GM12878 (cell line): Measurements from ENCODE around the gene ATP8B1.

Source experiments
- BACH1 ChIP-seq: fragments of 450-650 bp; IDR thresholded peaks from 2 replicates; pipeline ENCODE4 v1.6.1; 2017; ENCODE audit warnings: mild to moderate bottlenecking, borderline replicate concordance
- BHLHE40 ChIP-seq, 2 experiments: fragments of 450-650 bp in 1 of 2; IDR thresholded peaks; 2 replicates each; pipeline ENCODE4 v1.6.1; 2011 to 2017; ENCODE audit warnings: low read depth in 2 of 2, borderline replicate concordance in 1 of 2, improper control_type of control experiment in 1 of 2, low read length in 1 of 2, mild to moderate bottlenecking in 1 of 2
- EZH2 ChIP-seq: IDR thresholded peaks from 2 replicates; pipeline ENCODE4 v1.6.1; 2012; ENCODE audit warnings: low read depth, mild to moderate bottlenecking, control low read depth, inconsistent platforms, low read length, borderline replicate concordance; ENCODE audit not compliant: control insufficient read depth
- POLR2A ChIP-seq: IDR thresholded peaks from 2 replicates; pipeline ENCODE4 v1.6.1; 2011; ENCODE audit warnings: low read depth, mild to moderate bottlenecking, low read length
- RFX5 ChIP-seq: IDR thresholded peaks from 2 replicates; pipeline ENCODE4 v1.6.1; 2011; ENCODE audit warnings: low read depth, low read length, improper control_type of control experiment
- SIN3A ChIP-seq: IDR thresholded peaks from 2 replicates; pipeline ENCODE4 v1.6.1; 2012; ENCODE audit warnings: low read depth, low read length, improper control_type of control experiment
- SREBF2 ChIP-seq: IDR thresholded peaks from 2 replicates; pipeline ENCODE4 v1.6.1; 2012; ENCODE audit warnings: mild to moderate bottlenecking, low read length
- TCF7 ChIP-seq: IDR thresholded peaks from 2 replicates; pipeline ENCODE4 v1.6.1; 2014; ENCODE audit warnings: antibody characterized with exemption, borderline replicate concordance
- YY1 ChIP-seq: IDR thresholded peaks from 2 replicates; pipeline ENCODE4 v1.6.1; 2011; ENCODE audit warnings: low read depth, mild to moderate bottlenecking, low read length
- ZNF274 ChIP-seq: IDR thresholded peaks from one replicate; pipeline ENCODE4 v1.8.0; 2011; ENCODE audit not compliant: insufficient read length, insufficient read depth
- TF ChIP-seq, protein P1 (sequence below), 3 experiments: IDR thresholded peaks in 2 of 3; conservative IDR thresholded peaks in 1 of 3; 2 replicates each; pipeline ENCODE4 v1.5.1; 2011; ENCODE audit warnings: low read depth in 3 of 3, low read length in 3 of 3, mild to moderate bottlenecking in 3 of 3, control low read depth in 2 of 3, moderate library complexity in 2 of 3, inconsistent platforms in 1 of 3, mixed read lengths in 1 of 3; ENCODE audit not compliant: control insufficient read depth in 2 of 3, insufficient read depth in 1 of 3; ENCODE audit errors: extremely low read depth in 1 of 3
- TF ChIP-seq, protein P2 (sequence below): fragments of 450-650 bp; IDR thresholded peaks from 2 replicates; pipeline ENCODE4 v1.6.1; 2018; ENCODE audit warnings: mild to moderate bottlenecking, low read depth, moderate library complexity; ENCODE audit not compliant: partially characterized antibody
- TF ChIP-seq, protein P3 (sequence below): IDR thresholded peaks from 2 replicates; pipeline ENCODE4 v1.6.1; 2011; ENCODE audit warnings: low read depth, mild to moderate bottlenecking, low read length, moderate library complexity, borderline replicate concordance; ENCODE audit errors: extremely low read depth
- TF ChIP-seq, protein P4 (sequence below): IDR thresholded peaks from 2 replicates; pipeline ENCODE4 v1.6.1; 2012; ENCODE audit warnings: low read depth, low read length, improper control_type of control experiment

DNA sequence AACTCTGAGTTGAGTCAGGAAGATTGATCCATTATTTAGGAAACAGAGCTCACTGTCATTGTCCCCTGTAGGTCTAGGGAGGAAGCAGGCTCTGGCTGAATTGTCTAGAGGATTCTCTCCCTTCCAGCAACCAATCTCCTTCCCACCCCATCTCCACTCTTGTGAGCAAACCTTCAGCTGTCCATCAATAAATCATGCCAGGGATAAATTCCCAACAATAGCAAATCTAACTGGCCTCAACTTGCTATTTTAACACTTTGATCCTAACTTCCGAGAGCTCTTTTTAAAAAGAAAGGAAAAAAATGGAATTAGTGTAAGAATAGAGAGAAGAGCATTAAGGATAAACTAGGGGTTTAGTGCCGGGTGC lies 53.5 kb downstream of the ATP8B1 start:
- TF ChIP-seq POLR2A (no peak), YY1 (no peak), BACH1 (no peak), TCF7 (no peak), BHLHE40 (IDR thresholded peaks at IDR 0.05; ENCODE audit: borderline replicate concordance in 1 of 2, low read depth in 2 of 2, low read length in 1 of 2) (no peak), EZH2 (no peak), SIN3A (no peak), ZNF274 (no peak), SREBF2 (no peak), RFX5 (no peak)
- TF ChIP-seq, protein P1, sequence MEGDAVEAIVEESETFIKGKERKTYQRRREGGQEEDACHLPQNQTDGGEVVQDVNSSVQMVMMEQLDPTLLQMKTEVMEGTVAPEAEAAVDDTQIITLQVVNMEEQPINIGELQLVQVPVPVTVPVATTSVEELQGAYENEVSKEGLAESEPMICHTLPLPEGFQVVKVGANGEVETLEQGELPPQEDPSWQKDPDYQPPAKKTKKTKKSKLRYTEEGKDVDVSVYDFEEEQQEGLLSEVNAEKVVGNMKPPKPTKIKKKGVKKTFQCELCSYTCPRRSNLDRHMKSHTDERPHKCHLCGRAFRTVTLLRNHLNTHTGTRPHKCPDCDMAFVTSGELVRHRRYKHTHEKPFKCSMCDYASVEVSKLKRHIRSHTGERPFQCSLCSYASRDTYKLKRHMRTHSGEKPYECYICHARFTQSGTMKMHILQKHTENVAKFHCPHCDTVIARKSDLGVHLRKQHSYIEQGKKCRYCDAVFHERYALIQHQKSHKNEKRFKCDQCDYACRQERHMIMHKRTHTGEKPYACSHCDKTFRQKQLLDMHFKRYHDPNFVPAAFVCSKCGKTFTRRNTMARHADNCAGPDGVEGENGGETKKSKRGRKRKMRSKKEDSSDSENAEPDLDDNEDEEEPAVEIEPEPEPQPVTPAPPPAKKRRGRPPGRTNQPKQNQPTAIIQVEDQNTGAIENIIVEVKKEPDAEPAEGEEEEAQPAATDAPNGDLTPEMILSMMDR (IDR thresholded peaks at IDR 0.05 in 2 of 3, conservative IDR thresholded peaks at IDR 0.05 in 1 of 3; ENCODE audit: control insufficient read depth in 2 of 3, extremely low read depth in 1 of 3, insufficient read depth in 1 of 3, low read depth in 3 of 3, low read length in 3 of 3), result no peak
- TF ChIP-seq, protein P2, sequence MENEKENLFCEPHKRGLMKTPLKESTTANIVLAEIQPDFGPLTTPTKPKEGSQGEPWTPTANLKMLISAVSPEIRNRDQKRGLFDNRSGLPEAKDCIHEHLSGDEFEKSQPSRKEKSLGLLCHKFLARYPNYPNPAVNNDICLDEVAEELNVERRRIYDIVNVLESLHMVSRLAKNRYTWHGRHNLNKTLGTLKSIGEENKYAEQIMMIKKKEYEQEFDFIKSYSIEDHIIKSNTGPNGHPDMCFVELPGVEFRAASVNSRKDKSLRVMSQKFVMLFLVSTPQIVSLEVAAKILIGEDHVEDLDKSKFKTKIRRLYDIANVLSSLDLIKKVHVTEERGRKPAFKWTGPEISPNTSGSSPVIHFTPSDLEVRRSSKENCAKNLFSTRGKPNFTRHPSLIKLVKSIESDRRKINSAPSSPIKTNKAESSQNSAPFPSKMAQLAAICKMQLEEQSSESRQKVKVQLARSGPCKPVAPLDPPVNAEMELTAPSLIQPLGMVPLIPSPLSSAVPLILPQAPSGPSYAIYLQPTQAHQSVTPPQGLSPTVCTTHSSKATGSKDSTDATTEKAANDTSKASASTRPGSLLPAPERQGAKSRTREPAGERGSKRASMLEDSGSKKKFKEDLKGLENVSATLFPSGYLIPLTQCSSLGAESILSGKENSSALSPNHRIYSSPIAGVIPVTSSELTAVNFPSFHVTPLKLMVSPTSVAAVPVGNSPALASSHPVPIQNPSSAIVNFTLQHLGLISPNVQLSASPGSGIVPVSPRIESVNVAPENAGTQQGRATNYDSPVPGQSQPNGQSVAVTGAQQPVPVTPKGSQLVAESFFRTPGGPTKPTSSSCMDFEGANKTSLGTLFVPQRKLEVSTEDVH, result no peak
- TF ChIP-seq, protein P3, sequence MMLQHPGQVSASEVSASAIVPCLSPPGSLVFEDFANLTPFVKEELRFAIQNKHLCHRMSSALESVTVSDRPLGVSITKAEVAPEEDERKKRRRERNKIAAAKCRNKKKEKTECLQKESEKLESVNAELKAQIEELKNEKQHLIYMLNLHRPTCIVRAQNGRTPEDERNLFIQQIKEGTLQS, result no peak
- TF ChIP-seq, protein P4, sequence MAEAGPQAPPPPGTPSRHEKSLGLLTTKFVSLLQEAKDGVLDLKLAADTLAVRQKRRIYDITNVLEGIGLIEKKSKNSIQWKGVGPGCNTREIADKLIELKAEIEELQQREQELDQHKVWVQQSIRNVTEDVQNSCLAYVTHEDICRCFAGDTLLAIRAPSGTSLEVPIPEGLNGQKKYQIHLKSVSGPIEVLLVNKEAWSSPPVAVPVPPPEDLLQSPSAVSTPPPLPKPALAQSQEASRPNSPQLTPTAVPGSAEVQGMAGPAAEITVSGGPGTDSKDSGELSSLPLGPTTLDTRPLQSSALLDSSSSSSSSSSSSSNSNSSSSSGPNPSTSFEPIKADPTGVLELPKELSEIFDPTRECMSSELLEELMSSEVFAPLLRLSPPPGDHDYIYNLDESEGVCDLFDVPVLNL, result no peak
